DOHH2 (cell line): Measurements from ENCODE around the gene ESYT2.

Experiments used
- H3F3A ChIP-seq: fragments of 200-600 bp; sonication (generic), shearing (Covaris generic); 2 replicates; pipeline ENCODE4 v1.6.0; 2016; ENCODE audit warnings: antibody characterized with exemption, mild to moderate bottlenecking; ENCODE audit not compliant: control insufficient read depth, insufficient read depth
- H3K27ac ChIP-seq: fragments of 200-600 bp; sonication (generic); 2 replicates; pipeline ENCODE4 v1.5.1; 2014; ENCODE audit warnings: low read depth, mild to moderate bottlenecking, low read length, moderate library complexity
- H3K27me3 ChIP-seq: fragments of 200-600 bp; sonication (generic); 2 replicates; pipeline ENCODE4 v1.6.1; 2014; ENCODE audit warnings: mild to moderate bottlenecking, low read length, mixed read lengths; ENCODE audit not compliant: control insufficient read depth
- H3K36me3 ChIP-seq: fragments of 200-600 bp; sonication (generic); 2 replicates; pipeline ENCODE4 v1.6.1; 2014; ENCODE audit warnings: mild to moderate bottlenecking, low read length, moderate library complexity, mixed read lengths; ENCODE audit not compliant: control insufficient read depth
- H3K4me1 ChIP-seq: fragments of 200-600 bp; sonication (generic); 2 replicates; pipeline ENCODE4 v1.6.1; 2014; ENCODE audit warnings: mild to moderate bottlenecking, low read length, mixed read lengths; ENCODE audit not compliant: control insufficient read depth
- H3K4me2 ChIP-seq: fragments of 200-600 bp; sonication (generic); 2 replicates; pipeline ENCODE4 v1.6.0; 2014; ENCODE audit warnings: mild to moderate bottlenecking, low read length, moderate library complexity
- H3K4me3 ChIP-seq: fragments of 200-600 bp; sonication (generic); 2 replicates; pipeline ENCODE4 v1.5.1; 2014; ENCODE audit warnings: mild to moderate bottlenecking, low read length, mixed read lengths
- H3K79me2 ChIP-seq: fragments of 200-600 bp; sonication (generic); 2 replicates; pipeline ENCODE4 v1.6.1; 2014; ENCODE audit warnings: mild to moderate bottlenecking, low read length, mixed read lengths; ENCODE audit not compliant: control insufficient read depth
- H3K9me2 ChIP-seq: fragments of 200-600 bp; sonication (generic); replicated peaks from 2 replicates; pipeline ENCODE4 v1.6.1; 2014; ENCODE audit warnings: mild to moderate bottlenecking, low read length, mixed read lengths; ENCODE audit not compliant: control insufficient read depth
- H3K9me3 ChIP-seq: fragments of 200-600 bp; sonication (generic); 2 replicates; pipeline ENCODE4 v1.6.1; 2014; ENCODE audit warnings: antibody characterized with exemption, low read length, mixed read lengths; ENCODE audit not compliant: control insufficient read depth, insufficient read depth
- H4K20me1 ChIP-seq: fragments of 200-600 bp; sonication (generic); 2 replicates; pipeline ENCODE4 v1.6.0; 2014; ENCODE audit warnings: low read depth, mild to moderate bottlenecking, antibody characterized with exemption, low read length, moderate library complexity; ENCODE audit not compliant: control insufficient read depth, insufficient read depth
- CTCF ChIP-seq: fragments of 200-600 bp; sonication (generic); IDR thresholded peaks from one replicate; pipeline ENCODE4 v1.5.1; 2014; ENCODE audit warnings: antibody characterized with exemption, mild to moderate bottlenecking, low read depth, low read length; ENCODE audit not compliant: poor library complexity, severe bottlenecking
- EZH2phosphoT487 ChIP-seq: fragments of 200-600 bp; sonication (generic); IDR thresholded peaks from 2 replicates; pipeline ENCODE4 v1.6.1; 2017; ENCODE audit warnings: borderline replicate concordance, mild to moderate bottlenecking, antibody characterized with exemption, low read length, moderate library complexity, mixed read lengths

Gene ESYT2

GRCh38 chr7:158782761-158783401 is 46.4 kb downstream of the ESYT2 start:
- Histone ChIP-seq H3K79me2 (no peaks in the 10 kb centered on the region), H3K36me3 (peaks cover 38% of the 10 kb centered on the region), H3K4me1 (no peaks in the 10 kb centered on the region), H3K27ac (no peak overlapping the region), H3K9me3 (peaks cover 13% of the 10 kb centered on the region; the same call in 1 of the 2 replicates), H3K4me2 (no peak overlapping the region), H4K20me1 (no peaks in the 10 kb centered on the region), H3K4me3 (no peak overlapping the region), H3K9me2 (no peaks in the 10 kb centered on the region), H3K27me3 (no peaks in the 10 kb centered on the region), H3F3A (peaks cover 6% of the 10 kb centered on the region; the same call in 1 of the 2 replicates)
- TF ChIP-seq EZH2phosphoT487, result no peak
- no peak for TF ChIP-seq CTCF

DNA sequence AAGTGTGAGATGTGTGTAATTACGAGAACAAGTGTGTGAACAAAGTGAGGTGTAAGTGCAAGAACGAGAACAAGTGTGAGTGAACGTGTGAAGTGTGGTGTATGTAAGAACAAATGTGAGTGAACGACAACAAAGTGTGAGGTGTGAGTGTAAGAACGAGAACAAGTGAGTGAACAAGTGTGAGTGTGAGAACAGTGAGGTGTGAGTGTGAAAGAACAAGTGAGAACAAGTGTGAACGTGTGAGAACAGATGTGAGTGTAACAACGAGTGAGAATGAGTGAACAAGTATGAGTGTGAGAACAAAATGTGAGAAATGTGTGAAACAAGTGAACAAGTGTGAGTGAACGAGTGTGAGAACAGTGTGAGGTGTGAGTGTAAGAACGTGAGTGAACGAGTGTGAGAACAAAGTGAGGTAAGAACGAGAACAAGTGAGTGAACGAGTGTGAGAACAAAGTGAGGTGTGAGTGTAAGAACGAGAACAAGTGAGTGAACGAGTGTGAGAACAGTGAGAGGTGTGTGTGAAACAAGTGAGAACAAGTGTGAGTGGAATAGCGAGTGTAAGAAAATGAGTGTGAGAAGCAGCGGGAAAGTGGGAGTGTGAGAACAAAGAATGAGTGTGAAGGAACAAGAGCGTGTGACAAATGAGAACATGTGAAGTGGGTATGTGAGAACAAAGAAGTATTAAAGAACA is 47.2 kb downstream of the ESYT2 start:
- Histone ChIP-seq H3F3A (peaks cover 6% of the 10 kb centered on the region; the same call in 1 of the 2 replicates), H4K20me1 (no peaks in the 10 kb centered on the region), H3K9me3 (peaks cover 13% of the 10 kb centered on the region; the same call in 1 of the 2 replicates), H3K4me2 (no peak overlapping the region), H3K36me3 (peaks cover 38% of the 10 kb centered on the region), H3K9me2 (no peaks in the 10 kb centered on the region), H3K4me3 (no peak overlapping the region), H3K27me3 (no peaks in the 10 kb centered on the region), H3K27ac (no peak overlapping the region), H3K79me2 (no peaks in the 10 kb centered on the region), H3K4me1 (no peaks in the 10 kb centered on the region)
- TF ChIP-seq CTCF (no peak), EZH2phosphoT487 (no peak)

GRCh38 chr7:158781217-158781973 is 47.9 kb downstream of the ESYT2 start:
- Histone ChIP-seq H3K4me2 (no peak overlapping the region), H4K20me1 (no peaks in the 10 kb centered on the region), H3K9me2 (no peaks in the 10 kb centered on the region), H3K4me1 (no peaks in the 10 kb centered on the region), H3K27ac (no peak overlapping the region), H3K79me2 (no peaks in the 10 kb centered on the region), H3K9me3 (peaks cover 13% of the 10 kb centered on the region; the same call in 1 of the 2 replicates), H3K27me3 (no peaks in the 10 kb centered on the region), H3F3A (peaks cover 3% of the 10 kb centered on the region; the same call in 1 of the 2 replicates), H3K36me3 (peaks cover 35% of the 10 kb centered on the region), H3K4me3 (no peak overlapping the region)
- TF ChIP-seq CTCF (no peak), EZH2phosphoT487 (no peak)
